ENCODE results near the gene ARRB1. TPM values are rescaled to one million over a fixed set of nuclear protein-coding genes. Genes with fewer than 3 reads are reported as not detected.
"Not testable (repeated sequence)": the region's sequence is repeated elsewhere in the genome, so short reads cannot be mapped to it uniquely, and the experiment has no call there.

Gene ARRB1
- total RNA-seq, 1 donor from 2014 or later = 70.8 TPM

GRCh38 chr11:75346912-75347647 lies 4.4 kb downstream of the ARRB1 start:
- DNase-seq (ENCODE audit: low spot score) (peak; percentile 78), ATAC-seq (peak; percentile 45)
- intact Hi-C loops (cut with DNase I) = no loop called here

DNA sequence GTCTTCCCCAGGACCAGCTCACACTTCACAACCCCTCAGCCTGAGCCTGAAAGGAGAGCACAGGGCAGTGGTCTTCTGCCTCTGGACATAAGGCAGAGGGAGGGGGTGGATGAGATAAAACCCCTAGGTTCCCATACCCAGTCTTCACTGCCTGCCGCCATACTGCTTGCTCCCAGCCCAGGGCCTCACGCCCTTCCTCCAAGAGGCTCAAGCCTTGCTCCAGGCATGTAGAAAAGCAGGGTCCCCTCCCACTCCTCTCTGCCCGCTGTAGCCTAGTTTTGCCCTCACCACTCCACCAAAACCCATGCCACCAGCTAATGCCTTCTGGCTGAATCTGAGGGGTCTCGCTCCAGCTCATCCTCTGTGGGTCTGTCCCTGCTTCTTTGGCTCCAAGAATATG lies 5.2 kb downstream of the ARRB1 start:
- intact Hi-C loops (cut with DNase I) = no loop called here
- DNase-seq (ENCODE audit: low spot score) = no peak
- no peak for ATAC-seq

DNA sequence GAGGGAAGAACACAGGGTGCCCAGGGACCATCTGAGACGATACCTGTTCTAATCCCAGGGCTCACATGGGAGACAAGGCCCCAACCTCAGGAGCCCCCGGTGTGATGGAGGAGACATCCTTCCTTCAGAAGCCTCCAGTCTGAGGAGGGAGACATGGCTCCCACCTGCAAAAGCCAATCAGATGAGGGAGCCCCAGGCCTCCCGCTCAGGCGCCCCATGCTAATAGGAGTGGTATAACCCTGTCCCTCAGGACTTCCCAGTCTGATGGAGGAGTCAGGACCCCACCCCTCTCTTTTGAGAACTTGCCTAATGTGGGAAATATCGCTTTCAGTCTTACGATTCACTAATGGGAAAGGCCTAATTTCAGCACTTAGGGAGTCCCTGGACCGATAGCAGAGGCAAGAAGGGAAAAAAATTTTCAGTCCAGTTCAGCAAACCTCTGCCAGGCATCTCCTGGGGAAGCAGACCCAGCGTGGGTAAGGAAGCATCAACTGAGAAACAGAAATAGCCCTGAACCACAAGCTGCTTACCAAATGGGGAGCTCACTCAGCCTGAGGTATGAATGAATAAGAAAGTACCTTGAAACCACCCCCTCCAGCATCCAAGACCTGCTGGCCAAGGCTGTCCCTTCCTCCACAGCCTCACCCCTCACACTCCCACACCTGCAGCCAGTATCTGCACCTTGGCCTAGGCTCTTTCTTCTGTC lies 5.9 kb downstream of the ARRB1 start:
- no peak for ATAC-seq
- intact Hi-C loops (cut with DNase I) = no loop called here
- no peak for DNase-seq (ENCODE audit: low spot score)

DNA sequence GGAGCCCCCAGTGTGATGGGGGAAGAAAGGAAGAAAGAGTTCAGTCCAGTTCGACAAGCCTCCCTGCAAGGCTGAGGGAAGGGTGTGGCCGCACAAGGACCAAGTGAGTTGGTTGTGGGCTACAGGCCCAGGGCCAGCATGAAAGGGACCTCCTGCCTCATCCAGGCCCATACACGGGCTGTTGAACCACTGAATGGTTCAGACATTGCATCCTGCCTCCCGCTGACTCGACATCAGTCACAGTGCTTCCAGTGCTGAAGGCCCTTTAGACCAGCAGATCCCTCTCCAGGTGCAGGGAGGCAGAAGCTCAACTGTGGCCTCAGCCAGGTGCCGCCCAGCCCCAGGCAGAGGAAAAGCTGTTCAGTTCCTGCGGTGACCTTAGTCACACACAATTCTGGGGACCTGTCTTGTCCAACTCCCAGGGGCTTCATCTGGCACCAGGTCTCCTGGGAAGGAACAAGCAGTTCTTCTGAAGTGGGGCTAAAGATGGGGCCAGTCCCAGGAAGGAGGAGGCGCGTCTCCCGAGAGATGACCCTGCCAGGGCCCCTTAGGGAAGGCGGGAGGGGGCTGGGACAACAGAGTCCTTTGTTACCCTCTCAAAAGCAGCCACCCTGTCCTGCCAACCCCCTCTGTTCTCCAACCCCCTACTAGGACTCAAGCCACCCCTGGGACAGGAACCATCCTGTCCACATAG lies 6.6 kb downstream of the ARRB1 start:
- intact Hi-C loops (cut with DNase I) = no loop called here
- ATAC-seq (no peak), DNase-seq (ENCODE audit: low spot score) (no peak)

GRCh38 chr11:75344186-75344585 lies 7.3 kb downstream of the ARRB1 start:
- intact Hi-C loops (cut with DNase I) = no loop called here
- no peak for ATAC-seq
- no peak for DNase-seq (ENCODE audit: low spot score)

GRCh38 chr11:75342966-75343870 lies 8.2 kb downstream of the ARRB1 start:
- DNase-seq (ENCODE audit: low spot score) (no peak), ATAC-seq (no peak)

DNA sequence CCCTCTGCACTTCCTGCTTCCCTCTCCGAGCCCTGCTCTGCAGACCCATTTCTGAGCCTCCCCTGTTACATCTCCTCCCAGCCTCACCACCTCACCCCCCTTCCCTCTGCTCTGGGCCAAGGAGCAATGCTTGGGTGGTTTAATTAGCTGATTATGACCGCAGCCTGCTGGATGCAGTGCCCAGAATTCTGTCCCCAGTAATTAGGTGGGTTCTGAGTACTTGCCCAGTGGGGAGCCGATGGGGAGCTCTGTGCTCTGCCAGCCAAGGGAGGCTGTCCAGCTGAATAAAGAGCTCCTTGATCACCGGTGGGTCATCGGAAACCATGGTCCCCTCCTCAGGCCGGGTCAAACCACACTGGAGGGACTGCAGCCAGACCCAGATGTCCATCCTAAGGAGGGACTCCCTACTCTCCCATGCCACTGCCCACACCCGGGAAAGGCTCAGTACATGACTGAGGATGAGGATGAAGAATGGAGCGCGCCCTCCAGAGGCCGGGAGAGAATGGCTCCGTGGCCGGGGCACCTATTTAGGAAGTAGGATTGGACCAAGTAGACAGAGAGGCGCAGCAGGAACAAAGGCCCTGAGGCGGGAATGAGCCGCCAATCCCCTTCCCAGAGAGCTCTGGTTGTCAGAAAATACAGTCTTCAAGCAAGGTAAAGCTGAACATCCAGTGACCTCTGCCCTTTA lies 9.1 kb downstream of the ARRB1 start:
- DNase-seq (ENCODE audit: low spot score) (no peak), ATAC-seq (no peak)
- intact Hi-C loops (cut with DNase I) = no loop called here

More at GRCh38 chr11:75342966-75343870, 8.2 kb downstream of the ARRB1 start:
- intact Hi-C loops (cut with DNase I) = no loop called here

DNA sequence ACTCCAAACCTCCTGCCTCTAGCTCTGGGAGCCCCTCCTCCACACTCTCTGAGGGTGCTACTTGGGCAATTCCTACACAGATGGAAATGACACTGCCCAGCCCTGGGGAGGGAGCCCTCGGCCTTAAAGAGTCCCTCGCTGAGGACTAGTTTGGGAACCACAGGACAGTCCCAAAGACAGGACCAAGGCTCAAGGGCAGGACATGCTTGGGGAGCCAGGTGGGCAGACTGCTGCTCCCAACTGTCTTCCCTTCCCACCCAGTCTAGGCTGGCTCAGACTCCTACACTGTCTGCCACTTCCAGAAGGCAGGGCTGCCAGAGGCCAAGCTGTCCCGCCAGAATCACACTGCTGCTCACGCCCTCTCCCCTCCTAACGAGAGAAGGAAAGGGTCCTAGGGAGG lies 9.8 kb downstream of the ARRB1 start:
- intact Hi-C loops (cut with DNase I) = no loop called here
- DNase-seq (ENCODE audit: low spot score) (no peak), ATAC-seq (peak; percentile 6)

GRCh38 chr11:75339685-75340409 lies 11.6 kb downstream of the ARRB1 start:
- ATAC-seq (no peak), DNase-seq (ENCODE audit: low spot score) (no peak)
- intact Hi-C loops (cut with DNase I) = no loop called here

DNA sequence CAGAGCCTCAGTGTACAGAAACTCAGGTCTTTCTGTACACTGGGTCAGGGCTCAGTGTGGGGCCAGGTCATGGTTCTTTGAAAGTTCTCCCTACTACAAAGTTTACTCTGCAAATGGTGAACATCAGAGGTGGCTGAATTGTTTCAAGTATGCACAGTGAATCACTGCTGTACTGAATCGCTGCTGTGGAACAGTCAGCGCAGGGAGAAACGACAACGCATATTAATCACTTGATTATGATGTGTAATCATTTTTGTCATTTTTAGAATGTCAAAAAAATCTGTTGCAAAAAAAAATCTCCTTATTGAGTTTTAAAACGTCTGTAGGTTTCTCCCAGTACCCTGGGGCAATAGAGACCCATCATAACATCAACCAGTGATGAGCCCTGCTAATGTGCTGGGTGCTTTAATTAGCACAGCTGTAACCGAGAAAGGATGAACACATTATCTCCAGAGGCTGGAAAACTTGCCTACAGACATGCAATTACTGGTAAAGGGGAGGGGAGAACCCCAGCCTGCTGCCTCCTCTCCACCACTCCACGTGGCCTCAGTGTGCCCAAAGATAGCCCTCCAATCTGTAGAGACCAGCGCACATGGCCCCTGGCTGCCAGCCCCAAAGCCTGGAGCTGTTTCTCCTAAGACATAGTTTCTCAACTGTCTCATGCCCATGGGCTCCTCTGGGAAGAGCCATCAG lies 12.8 kb downstream of the ARRB1 start:
- ATAC-seq (no peak), DNase-seq (ENCODE audit: low spot score) (no peak)
- intact Hi-C loops (cut with DNase I) = no loop called here

DNA sequence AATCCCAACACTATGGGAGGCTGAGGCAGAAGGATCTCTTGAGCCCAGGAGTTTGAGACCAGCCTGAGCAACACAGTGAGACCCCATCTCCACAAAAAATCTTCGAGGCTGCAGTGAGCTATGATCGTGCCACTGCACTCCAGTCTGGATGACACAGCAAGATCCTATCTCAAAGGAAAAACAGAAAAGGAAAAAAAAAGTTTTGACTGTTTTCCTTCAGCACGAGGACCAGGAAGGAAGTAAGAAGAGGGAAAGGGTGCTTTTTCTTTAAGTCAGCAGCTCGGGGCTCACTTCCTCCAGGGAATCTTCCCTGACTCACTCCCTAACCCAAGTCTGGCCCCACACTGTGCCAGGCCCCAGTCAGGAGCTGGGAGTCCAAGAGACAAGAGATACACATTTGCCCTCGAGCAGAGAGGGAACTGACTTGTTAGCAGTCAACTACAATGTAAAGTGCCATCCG lies 14.2 kb downstream of the ARRB1 start:
- peak; percentile 9 for ATAC-seq
- DNase-seq (ENCODE audit: low spot score) = no peak

GRCh38 chr11:75334976-75335375 lies 16.5 kb downstream of the ARRB1 start:
- ATAC-seq (peak; percentile 36), DNase-seq (ENCODE audit: low spot score) (no peak)
- intact Hi-C loops (cut with DNase I) = no loop called here

More for the DNA sequence above, 14.2 kb downstream of the ARRB1 start:
- intact Hi-C loops (cut with DNase I) = no loop called here

GRCh38 chr11:75334402-75334891 lies 17.0 kb downstream of the ARRB1 start:
- intact Hi-C loops (cut with DNase I) = no loop called here
- no peak for DNase-seq (ENCODE audit: low spot score)
- ATAC-seq = no peak

GRCh38 chr11:75333807-75334140 lies 17.7 kb downstream of the ARRB1 start:
- intact Hi-C loops (cut with DNase I) = no loop called here
- ATAC-seq = peak; percentile 20
- no peak for DNase-seq (ENCODE audit: low spot score)

GRCh38 chr11:75333022-75333806 lies 18.2 kb downstream of the ARRB1 start:
- intact Hi-C loops (cut with DNase I) = no loop called here
- DNase-seq (ENCODE audit: low spot score) (no peak), ATAC-seq (no peak)

DNA sequence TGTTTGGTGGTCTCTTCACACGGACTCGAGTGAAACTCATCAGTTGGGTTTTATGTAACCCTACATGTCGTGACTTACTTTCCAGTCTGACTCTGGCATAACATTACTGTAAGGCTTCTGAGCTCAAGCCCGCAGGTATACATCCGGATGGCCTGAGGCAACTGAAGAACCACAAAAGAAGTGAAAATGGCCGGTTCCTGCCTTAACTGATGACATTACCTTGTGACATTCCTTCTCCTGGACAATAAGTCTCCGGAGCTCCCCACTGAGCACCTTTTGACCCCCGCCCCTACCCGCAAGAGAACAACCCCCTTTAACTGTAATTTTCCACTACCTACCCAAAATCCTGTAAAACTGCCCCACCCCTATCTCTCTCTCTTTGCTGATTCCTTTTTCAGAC lies 19.7 kb downstream of the ARRB1 start:
- DNase-seq (ENCODE audit: low spot score); ATAC-seq; intact Hi-C loops (cut with DNase I): not testable (repeated sequence)
